Measurements from ENCODE around the gene GGACT. TPM values are rescaled to one million over a fixed set of nuclear protein-coding genes. Genes with fewer than 3 reads are reported as not detected.

GGACT gene
- total and polyA plus RNA-seq, 2 of the 8 experiments (the other 6 are each of a cell fraction or from before 2014, with no cell fraction given), result 1.1 to 1.5 TPM

DNA sequence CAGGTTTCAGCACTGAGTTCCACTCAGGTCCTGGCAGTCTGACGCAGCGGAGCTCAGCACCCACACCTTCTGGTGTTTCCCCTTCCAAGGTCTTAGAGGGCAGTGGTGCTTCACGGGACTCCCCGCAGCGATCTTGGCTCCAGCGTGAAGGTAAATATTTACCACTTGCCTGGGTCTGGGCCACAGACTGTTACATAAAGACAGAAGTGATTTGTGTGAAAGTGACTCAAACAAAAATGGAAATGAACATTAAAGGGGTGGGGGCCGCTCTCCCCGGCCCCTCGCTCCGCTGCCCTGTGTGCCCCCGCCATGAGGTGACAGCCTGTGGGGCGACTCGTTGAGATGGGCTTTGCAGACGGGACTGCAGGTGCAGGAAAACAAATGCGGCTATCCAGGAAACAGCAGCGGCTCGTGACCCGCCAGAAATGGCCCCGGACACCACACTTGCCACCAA, 55.0 kb downstream of the GGACT start:
- H4K5ac ChIP-seq (ENCODE audit: insufficient read length, low read depth, low read length), result no peak overlapping the region
- 0 out of 2 replicates have a peak overlapping the region, but pooled peaks have one; percentile 13 for H2BK5ac ChIP-seq (ENCODE audit: low read depth, low read length)
- no peaks in the 10 kb centered on the region for H3K79me1 ChIP-seq (ENCODE audit: low read depth, low read length)
- H3K36me3 ChIP-seq (ENCODE audit: control insufficient read depth in 2 of 4, insufficient read depth in 4 of 4, low read length in 3 of 4), result peaks cover 0 to 4% (median 2%) of the 10 kb centered on the region in 4 experiments; a peak in 2 of 8 replicates
- no peak overlapping the region for H2AFZ ChIP-seq (ENCODE audit: low read length)
- H2BK20ac ChIP-seq (ENCODE audit: low read length), result no peak overlapping the region
- no peak overlapping the region for H3K4me3 ChIP-seq (ENCODE audit: extremely low read depth in 1 of 4, insufficient read depth in 2 of 4, low read depth in 3 of 4, low read length in 4 of 4)
- H3K4ac ChIP-seq (replicated peaks; ENCODE audit: insufficient read length, low read depth, low read length), result no peak overlapping the region
- H3K56ac ChIP-seq (replicated peaks; ENCODE audit: insufficient read length, low read depth, low read length), result no peak overlapping the region
- CTCF ChIA-PET (ENCODE audit: partially characterized antibody), result interaction anchor here (1.2 to 4.6 kb wide), 4 partner anchors 9 to 39 kb away, joined by 3 to 32 read pairs (median 5); no protein-coding TSS in a partner anchor
- H3K79me2 ChIP-seq (ENCODE audit: control insufficient read depth in 1 of 2, insufficient read depth in 2 of 2, low read length in 2 of 2), result no peaks in the 10 kb centered on the region
- no peak overlapping the region for H2BK12ac ChIP-seq (ENCODE audit: low read depth, low read length)
- FAIRE-seq (no peak), DNase-seq (ENCODE audit: low read depth in 1 of 2, low spot score in 2 of 2) (peak in 1 of 2 experiments; percentile 45)
- H3K27ac ChIP-seq (ENCODE audit: low read depth, low read length), result no peak overlapping the region
- H3K27me3 ChIP-seq (replicated peaks in 1 of 4; ENCODE audit: control insufficient read depth in 3 of 4, extremely low read depth in 1 of 4, insufficient read depth in 3 of 4, low read length in 3 of 4), result no peaks in the 10 kb centered on the region
- no peak overlapping the region; the same call in 1 of the 2 replicates for H4K8ac ChIP-seq (ENCODE audit: extremely low read depth, insufficient read depth, low read length)
- no peak overlapping the region for H3K4me2 ChIP-seq (ENCODE audit: insufficient read depth in 1 of 2, low read depth in 2 of 2, low read length in 2 of 2)
- no peak overlapping the region for H2BK15ac ChIP-seq (ENCODE audit: low read length)
- WGBS, 2 experiments (ENCODE audit: extremely low coverage in 1 of 2, insufficient coverage in 1 of 2, insufficient read length in 1 of 2, insufficient replicate concordance in 2 of 2, low coverage in 1 of 2, low lambda C conversion rate in 2 of 2, missing lambda C conversion rate in 1 of 2), result 92% methylated on average over 19 of the region's 19 CpGs; no CpG with 5 or more reads in 1 of the 2 experiments
- no peak overlapping the region for H3K18ac ChIP-seq (ENCODE audit: extremely low read depth, low read length)
- H3K23me2 ChIP-seq (ENCODE audit: low read depth, low read length), result no peaks in the 10 kb centered on the region
- no peak overlapping the region for H2BK120ac ChIP-seq (replicated peaks; ENCODE audit: low read depth, low read length)
- no peak overlapping the region for H3K14ac ChIP-seq (ENCODE audit: insufficient read length)
- H2AK5ac ChIP-seq (ENCODE audit: low read depth, low read length), result no peak overlapping the region
- H3K9ac ChIP-seq (replicated peaks in 1 of 4; ENCODE audit: extremely low read depth in 1 of 4, low read depth in 3 of 4, low read length in 3 of 4), result no peak overlapping the region
- no peak overlapping the region for H3K23ac ChIP-seq (ENCODE audit: insufficient read length)
- peaks cover 2 to 5% (median 3%) of the 10 kb centered on the region in 4 experiments; a peak in 5 of 7 replicates for H3K4me1 ChIP-seq (replicated peaks in 1 of 4; ENCODE audit: control insufficient read depth in 3 of 4, insufficient read depth in 4 of 4, low read length in 3 of 4)
- H3K9me3 ChIP-seq (ENCODE audit: insufficient read depth in 2 of 2, low read depth in 1 of 2, low read length in 1 of 2), result no peaks in the 10 kb centered on the region
- H4K20me1 ChIP-seq (replicated peaks in 1 of 2; ENCODE audit: control insufficient read depth in 1 of 2, insufficient read depth in 2 of 2, low read length in 2 of 2), result no peaks in the 10 kb centered on the region
- POLR2A ChIA-PET (ENCODE audit: partially characterized antibody), result interaction anchor here (1.6 kb wide), 1 partner anchor 14 kb away, joined by 4 read pairs; no protein-coding TSS in a partner anchor
- H4K91ac ChIP-seq (replicated peaks; ENCODE audit: insufficient read length, low read length), result no peak overlapping the region
- TF ChIP-seq POLR2A (IDR thresholded peaks at IDR 0.05; ENCODE audit: control extremely low read depth in 1 of 2, low read depth in 2 of 2, low read length in 2 of 2) (no peak), SAP30 (IDR thresholded peaks at IDR 0.05; ENCODE audit: insufficient read depth, insufficient replicate concordance, low read length) (no peak), CHD1 (IDR thresholded peaks at IDR 0.05; ENCODE audit: low read depth, low read length) (no peak), GTF2F1 (IDR thresholded peaks at IDR 0.05; ENCODE audit: borderline replicate concordance, low read depth, low read length) (no peak), SP4 (IDR thresholded peaks at IDR 0.05; ENCODE audit: low read length) (no peak), RAD21 (IDR thresholded peaks at IDR 0.05 in 1 of 2, conservative IDR thresholded peaks at IDR 0.05 in 1 of 2; ENCODE audit: low read depth in 2 of 2, low read length in 2 of 2) (no peak), ASH2L (IDR thresholded peaks at IDR 0.05; ENCODE audit: low read length) (no peak), NANOG (IDR thresholded peaks at IDR 0.05; ENCODE audit: insufficient read depth, low read depth, low read length, poor library complexity, severe bottlenecking) (no peak), SP1 (IDR thresholded peaks at IDR 0.05; ENCODE audit: low read depth, low read length) (no peak), BACH1 (IDR thresholded peaks at IDR 0.05; ENCODE audit: low read length) (no peak), CTBP2 (IDR thresholded peaks at IDR 0.05; ENCODE audit: borderline replicate concordance, insufficient read depth, insufficient read length, low read length) (no peak), ATF3 (IDR thresholded peaks at IDR 0.05; ENCODE audit: insufficient read depth, low read depth, low read length) (no peak), ZNF274 (IDR thresholded peaks at IDR 0.05; ENCODE audit: borderline replicate concordance, extremely low read depth, low read length) (no peak)

Data from H1 (cell line).